ENCODE results near the gene MAP2K6. TPM values are rescaled to one million over a fixed set of nuclear protein-coding genes. Genes with fewer than 3 reads are reported as not detected.

MAP2K6 gene
- total and polyA plus RNA-seq, 7 experiments from 2014 or later: 7.6 to 21.4 (median 18.3) TPM

DNA sequence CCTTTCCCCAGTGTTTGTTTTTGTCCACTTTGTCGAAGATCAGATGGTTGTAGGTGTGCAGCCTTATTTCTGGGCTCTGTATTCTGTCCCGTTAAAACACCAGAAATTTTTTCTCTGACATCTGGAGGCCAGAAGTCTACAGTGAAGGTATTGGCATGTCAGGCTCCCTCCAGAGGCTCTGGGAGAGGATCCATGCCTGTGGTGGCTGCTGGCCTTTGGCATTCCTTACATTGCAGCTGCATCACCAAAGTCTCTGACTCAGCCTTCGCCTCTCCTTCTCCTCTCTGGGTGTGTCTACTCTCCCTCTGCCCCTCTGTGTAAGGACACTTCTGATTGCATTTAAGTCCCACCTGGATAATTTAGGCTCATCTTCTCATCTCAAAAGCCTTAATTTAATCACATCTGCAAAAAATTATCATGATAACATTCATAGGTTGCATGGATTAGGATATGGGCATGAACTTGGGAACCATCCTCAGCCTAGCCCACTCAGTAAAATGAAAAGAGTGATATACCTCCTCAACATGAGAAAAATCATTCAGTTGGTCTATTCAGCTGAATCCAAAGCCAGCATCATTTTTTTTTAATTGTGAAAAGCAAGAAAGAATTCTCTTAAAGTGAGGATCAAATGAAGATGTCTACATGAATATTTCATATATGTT, 78.0 kb downstream of the MAP2K6 start:
- ChIA-PET CTCF (no interaction called here), POLR2A (no interaction called here)
- ATAC-seq: no peak

DNA sequence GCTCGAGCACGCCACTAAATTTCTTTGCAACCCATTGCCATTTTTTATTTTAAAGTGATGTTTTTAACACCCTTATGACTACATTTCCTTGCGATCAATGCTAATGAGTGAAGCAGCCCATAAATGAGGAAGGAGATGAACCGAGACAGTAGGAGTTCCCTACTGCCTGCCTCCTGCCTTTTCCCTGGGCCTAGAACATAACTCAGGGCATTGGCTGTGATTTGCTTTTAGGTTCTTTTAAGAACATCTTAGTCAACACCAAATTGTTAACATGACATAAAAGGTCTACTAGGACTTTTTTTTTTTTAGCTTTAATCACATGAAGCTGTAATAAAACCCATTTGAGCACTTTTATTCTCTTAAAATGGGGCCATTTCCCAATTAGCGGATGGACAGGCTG, 81.3 kb downstream of the MAP2K6 start:
- CTCF ChIA-PET: interaction anchor here (0.7 kb wide), 1 partner anchor 65 kb away, joined by 3 read pairs; no protein-coding TSS in a partner anchor
- no peak for ATAC-seq
- POLR2A ChIA-PET: no interaction called here
- H3K4me3 ChIP-seq (ENCODE audit: low read length): no peak overlapping the region
- Mint-ChIP-seq H3K4me3 (no peak overlapping the region), H3K9me3 (peaks cover 0 to 3% (median 0%) of the 10 kb centered on the region in 11 donors), H3K27me3 (no peaks in the 10 kb centered on the region), H3K4me1 (peaks cover 0 to 52% (median 44%) of the 10 kb centered on the region in 7 donors), H3K27ac (no peak overlapping the region), H3K36me3 (peaks cover 0 to 21% (median 8%) of the 10 kb centered on the region in 5 donors)
- no peak overlapping the region for H3K27ac ChIP-seq (ENCODE audit: low read depth, low read length)
- no peaks in the 10 kb centered on the region for H3K27me3 ChIP-seq (ENCODE audit: control insufficient read depth in 2 of 2, insufficient read depth in 2 of 2, low read length in 2 of 2)
- H3K9me3 ChIP-seq (ENCODE audit: control insufficient read depth in 2 of 3, low read length in 3 of 3): no peaks in the 10 kb centered on the region
- no peaks in the 10 kb centered on the region for H3K36me3 ChIP-seq (ENCODE audit: control insufficient read depth in 2 of 3, insufficient read depth in 3 of 3, low read length in 3 of 3)
- intact Hi-C loops (cut with micrococcal nuclease): no loop called here
- DNase-seq: no peak
- H3K4me1 ChIP-seq (ENCODE audit: control insufficient read depth in 2 of 2, insufficient read depth in 2 of 2, low read length in 2 of 2): no peaks in the 10 kb centered on the region

More for the DNA sequence above, 78.0 kb downstream of the MAP2K6 start:
- peak overlapping the region in 1 of 9 donors; percentile 62 for H3K27ac Mint-ChIP-seq
- H3K4me3 Mint-ChIP-seq: no peak overlapping the region
- no peaks in the 10 kb centered on the region for H3K27me3 Mint-ChIP-seq
- H3K36me3 Mint-ChIP-seq: peaks cover 0 to 29% (median 8%) of the 10 kb centered on the region in 5 donors
- Histone ChIP-seq H3K4me3 (ENCODE audit: low read length) (no peak overlapping the region), H3K36me3 (ENCODE audit: control insufficient read depth in 2 of 3, insufficient read depth in 3 of 3, low read length in 3 of 3) (no peaks in the 10 kb centered on the region), H3K27ac (ENCODE audit: low read depth, low read length) (no peak overlapping the region), H3K9me3 (ENCODE audit: control insufficient read depth in 2 of 3, low read length in 3 of 3) (no peaks in the 10 kb centered on the region), H3K4me1 (ENCODE audit: control insufficient read depth in 2 of 2, insufficient read depth in 2 of 2, low read length in 2 of 2) (no peaks in the 10 kb centered on the region), H3K27me3 (ENCODE audit: control insufficient read depth in 2 of 2, insufficient read depth in 2 of 2, low read length in 2 of 2) (no peaks in the 10 kb centered on the region)
- peaks cover 0 to 33% (median 24%) of the 10 kb centered on the region in 7 donors for H3K4me1 Mint-ChIP-seq
- DNase-seq: no peak
- intact Hi-C loops (cut with micrococcal nuclease): no loop called here
- peaks cover 0 to 8% (median 0%) of the 10 kb centered on the region in 11 donors for H3K9me3 Mint-ChIP-seq

DNA sequence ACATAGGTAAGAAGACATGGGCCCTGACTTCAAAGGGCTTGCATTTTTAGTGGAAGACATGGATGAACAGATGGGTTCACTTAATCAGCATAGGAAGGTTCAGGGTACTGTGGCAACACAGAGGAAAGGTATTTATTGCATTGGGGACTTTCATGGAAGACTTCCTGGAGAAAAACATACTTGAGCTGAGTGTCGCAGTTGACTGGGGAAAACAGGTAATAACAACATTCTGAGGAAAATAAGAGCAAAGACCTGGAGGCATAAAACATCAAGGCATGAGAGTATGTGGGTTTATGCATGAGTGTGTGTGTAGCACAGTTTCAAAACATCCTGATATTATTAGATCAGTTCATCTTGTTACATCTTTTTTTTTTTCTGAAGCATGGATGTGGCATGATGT, 82.7 kb downstream of the MAP2K6 start:
- POLR2A ChIA-PET: no interaction called here
- H3K4me3 Mint-ChIP-seq: no peak overlapping the region
- no peaks in the 10 kb centered on the region for H3K27me3 Mint-ChIP-seq
- no peaks in the 10 kb centered on the region for H3K27me3 ChIP-seq (ENCODE audit: control insufficient read depth in 2 of 2, insufficient read depth in 2 of 2, low read length in 2 of 2)
- H3K36me3 Mint-ChIP-seq: peaks cover 0 to 14% (median 8%) of the 10 kb centered on the region in 5 donors
- intact Hi-C loops (cut with micrococcal nuclease): no loop called here
- no peak overlapping the region for H3K4me3 ChIP-seq (ENCODE audit: low read length)
- no peaks in the 10 kb centered on the region for H3K4me1 ChIP-seq (ENCODE audit: control insufficient read depth in 2 of 2, insufficient read depth in 2 of 2, low read length in 2 of 2)
- H3K4me1 Mint-ChIP-seq: peaks cover 2 to 66% (median 52%) of the 10 kb centered on the region in 7 donors
- H3K27ac ChIP-seq (ENCODE audit: low read depth, low read length): no peak overlapping the region
- CTCF ChIA-PET: no interaction called here
- peaks cover 0 to 1% (median 0%) of the 10 kb centered on the region in 11 donors for H3K9me3 Mint-ChIP-seq
- DNase-seq: no peak
- no peak overlapping the region for H3K27ac Mint-ChIP-seq
- no peaks in the 10 kb centered on the region for H3K36me3 ChIP-seq (ENCODE audit: control insufficient read depth in 2 of 3, insufficient read depth in 3 of 3, low read length in 3 of 3)
- H3K9me3 ChIP-seq (ENCODE audit: control insufficient read depth in 2 of 3, low read length in 3 of 3): no peaks in the 10 kb centered on the region
- no peak for ATAC-seq

DNA sequence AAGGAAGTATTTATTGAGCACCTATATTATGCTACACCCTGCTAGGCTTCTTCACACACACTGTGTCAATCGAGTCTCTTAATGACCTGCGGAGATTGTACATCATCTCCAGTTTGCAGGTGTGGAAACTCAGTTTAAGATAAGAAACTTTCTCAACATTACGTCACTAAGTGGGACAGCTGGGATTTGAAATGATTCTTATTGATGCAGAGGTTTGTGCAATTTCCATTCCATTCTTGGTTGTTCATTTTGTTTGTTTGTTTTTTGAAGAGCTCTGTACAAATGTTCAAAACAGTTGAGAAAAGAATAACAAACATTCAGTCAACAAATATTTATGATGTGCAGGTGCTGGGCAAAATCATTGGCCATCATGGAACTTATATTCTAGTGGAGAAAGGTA, 84.8 kb downstream of the MAP2K6 start:
- CTCF ChIA-PET: no interaction called here
- Histone ChIP-seq H3K27me3 (ENCODE audit: control insufficient read depth in 2 of 2, insufficient read depth in 2 of 2, low read length in 2 of 2) (no peaks in the 10 kb centered on the region), H3K9me3 (ENCODE audit: control insufficient read depth in 2 of 3, low read length in 3 of 3) (no peaks in the 10 kb centered on the region), H3K4me1 (ENCODE audit: control insufficient read depth in 2 of 2, insufficient read depth in 2 of 2, low read length in 2 of 2) (no peaks in the 10 kb centered on the region), H3K36me3 (ENCODE audit: control insufficient read depth in 2 of 3, insufficient read depth in 3 of 3, low read length in 3 of 3) (no peaks in the 10 kb centered on the region), H3K27ac (ENCODE audit: low read depth, low read length) (no peak overlapping the region), H3K4me3 (ENCODE audit: low read length) (no peak overlapping the region)
- ATAC-seq (no peak), DNase-seq (no peak)
- POLR2A ChIA-PET: no interaction called here
- Mint-ChIP-seq H3K4me1 (peaks cover 4 to 65% (median 56%) of the 10 kb centered on the region in 7 donors), H3K27me3 (no peaks in the 10 kb centered on the region), H3K9me3 (peaks cover 0 to 1% (median 0%) of the 10 kb centered on the region in 11 donors), H3K4me3 (no peak overlapping the region), H3K36me3 (peaks cover 0 to 16% (median 0%) of the 10 kb centered on the region in 5 donors), H3K27ac (peak overlapping the region in 1 of 9 donors; percentile 55)
- intact Hi-C loops (cut with micrococcal nuclease): no loop called here

DNA sequence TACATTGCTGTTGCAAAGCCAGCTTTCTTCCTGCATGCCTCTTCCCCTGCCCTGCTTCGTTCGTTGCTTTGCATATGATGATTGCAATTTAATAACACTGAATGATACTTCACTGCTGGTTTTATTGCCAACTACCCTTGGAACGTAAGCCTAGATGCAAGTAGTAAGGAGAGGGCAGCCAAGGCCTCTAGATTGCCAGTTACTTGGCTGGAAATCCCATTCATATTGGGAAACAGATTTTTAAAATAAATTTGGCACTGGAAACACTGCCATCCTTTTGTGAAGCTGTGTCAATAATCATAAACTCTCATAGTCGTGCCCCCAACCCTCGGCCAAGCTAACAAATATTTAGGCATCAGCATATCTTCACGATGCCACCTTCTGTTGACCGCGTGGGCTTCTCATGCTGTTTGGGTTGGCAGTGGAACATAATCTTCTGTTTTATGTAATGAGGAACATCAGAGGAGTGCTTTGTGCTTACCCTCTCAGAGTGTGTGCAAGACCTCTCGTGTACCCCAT, 86.5 kb downstream of the MAP2K6 start:
- H3K27me3 ChIP-seq (ENCODE audit: control insufficient read depth in 2 of 2, insufficient read depth in 2 of 2, low read length in 2 of 2): no peaks in the 10 kb centered on the region
- H3K27me3 Mint-ChIP-seq: no peaks in the 10 kb centered on the region
- POLR2A ChIA-PET: no interaction called here
- DNase-seq: no peak
- H3K36me3 ChIP-seq (ENCODE audit: control insufficient read depth in 2 of 3, insufficient read depth in 3 of 3, low read length in 3 of 3): peaks cover 0 to 6% (median 0%) of the 10 kb centered on the region in 3 experiments
- no peaks in the 10 kb centered on the region for H3K4me1 ChIP-seq (ENCODE audit: control insufficient read depth in 2 of 2, insufficient read depth in 2 of 2, low read length in 2 of 2)
- H3K9me3 Mint-ChIP-seq: peaks cover 0 to 1% (median 0%) of the 10 kb centered on the region in 11 donors
- CTCF ChIA-PET: interaction anchor here (0.7 kb wide), 1 partner anchor 27 kb away, joined by 6 read pairs; no protein-coding TSS in a partner anchor
- H3K27ac ChIP-seq (ENCODE audit: low read depth, low read length): no peak overlapping the region
- no peak overlapping the region for H3K4me3 Mint-ChIP-seq
- intact Hi-C loops (cut with micrococcal nuclease): loop anchor here in 1 of 2 donors (5.0 kb wide), 1 partner anchor 84 kb away; no protein-coding TSS in a partner anchor
- H3K27ac Mint-ChIP-seq: peak overlapping the region in 1 of 9 donors; percentile 18
- H3K4me1 Mint-ChIP-seq: peaks cover 4 to 67% (median 57%) of the 10 kb centered on the region in 7 donors
- H3K36me3 Mint-ChIP-seq: peaks cover 0 to 28% (median 6%) of the 10 kb centered on the region in 5 donors
- H3K4me3 ChIP-seq (ENCODE audit: low read length): no peak overlapping the region
- no peaks in the 10 kb centered on the region for H3K9me3 ChIP-seq (ENCODE audit: control insufficient read depth in 2 of 3, low read length in 3 of 3)
- ATAC-seq: no peak

DNA sequence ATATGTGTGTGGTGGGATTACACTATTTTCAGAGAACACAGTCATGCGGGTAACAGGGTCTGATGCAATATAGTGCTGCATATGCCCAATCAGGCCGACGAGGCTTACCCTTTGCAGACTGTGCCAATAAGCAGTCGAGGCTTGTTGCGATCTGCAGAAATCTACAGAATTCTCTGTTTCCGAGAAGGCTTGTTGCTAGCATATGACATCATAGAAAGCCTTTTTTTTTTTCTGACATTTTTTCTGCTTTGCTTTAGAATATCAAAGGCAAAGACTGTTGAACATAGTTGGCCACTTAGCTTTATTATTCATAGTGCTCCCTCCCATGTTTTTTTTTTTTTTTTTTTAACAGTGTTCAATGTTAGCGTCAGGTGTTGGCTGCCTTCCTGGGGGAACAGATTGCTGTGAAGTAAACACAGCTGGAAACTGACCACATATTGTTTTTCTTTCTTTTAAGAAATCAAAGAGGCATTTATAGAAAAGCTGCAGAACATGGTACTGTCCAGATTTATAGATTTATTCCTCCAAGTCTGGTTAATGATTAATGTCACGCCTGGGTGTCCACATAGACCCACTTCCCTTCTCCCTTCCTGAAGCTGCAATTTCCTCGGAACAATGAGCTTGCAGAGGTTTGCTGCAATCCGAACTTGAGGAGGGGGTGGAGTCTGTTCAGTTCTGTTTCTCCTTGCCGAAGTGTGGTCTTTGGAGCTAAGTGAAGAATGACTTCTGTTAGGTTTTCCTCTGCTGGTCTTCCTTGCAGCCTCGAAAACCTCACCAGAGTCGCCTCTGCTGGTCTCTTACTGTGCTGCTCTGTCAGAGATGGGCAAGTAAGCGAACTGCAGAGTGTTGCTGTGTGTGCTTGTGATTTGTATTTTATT, 87.3 kb downstream of the MAP2K6 start:
- peaks cover 0 to 6% (median 0%) of the 10 kb centered on the region in 3 experiments for H3K36me3 ChIP-seq (ENCODE audit: control insufficient read depth in 2 of 3, insufficient read depth in 3 of 3, low read length in 3 of 3)
- no peak overlapping the region for H3K4me3 ChIP-seq (ENCODE audit: low read length)
- Mint-ChIP-seq H3K27ac (peak overlapping the region in 7 of 9 donors; percentile 3 to 76 (median 13)), H3K27me3 (no peaks in the 10 kb centered on the region), H3K36me3 (peaks cover 0 to 33% (median 15%) of the 10 kb centered on the region in 5 donors), H3K4me3 (peak overlapping the region in 3 of 10 donors; percentile 2 to 8 (median 2)), H3K9me3 (no peaks in the 10 kb centered on the region), H3K4me1 (peaks cover 4 to 69% (median 58%) of the 10 kb centered on the region in 7 donors)
- H3K9me3 ChIP-seq (ENCODE audit: control insufficient read depth in 2 of 3, low read length in 3 of 3): no peaks in the 10 kb centered on the region
- ChIA-PET CTCF (interaction anchor here (0.7 kb wide), 1 partner anchor 27 kb away, joined by 6 read pairs; no protein-coding TSS in a partner anchor), POLR2A (no interaction called here)
- no peaks in the 10 kb centered on the region for H3K4me1 ChIP-seq (ENCODE audit: control insufficient read depth in 2 of 2, insufficient read depth in 2 of 2, low read length in 2 of 2)
- DNase-seq (no peak), ATAC-seq (peak; percentile 52)
- intact Hi-C loops (cut with micrococcal nuclease): loop anchor here in 1 of 2 donors (5.0 kb wide), 1 partner anchor 85 kb away; no protein-coding TSS in a partner anchor
- H3K27me3 ChIP-seq (ENCODE audit: control insufficient read depth in 2 of 2, insufficient read depth in 2 of 2, low read length in 2 of 2): no peaks in the 10 kb centered on the region
- no peak overlapping the region for H3K27ac ChIP-seq (ENCODE audit: low read depth, low read length)

Measured in naive thymus-derived CD4-positive, alpha-beta T cell (primary cell).